Epidermal melanocyte (primary cell): ENCODE results near the gene DIRAS1.
"Not testable (repeated sequence)": the region's sequence is repeated elsewhere in the genome, so short reads cannot be mapped to it uniquely, and the experiment has no call there.

Experiments used
- DNase-seq: peaks from one replicate; pipeline ENCODE4 v3.0.0; 2011; ENCODE audit warnings: low spot score; ENCODE audit not compliant: insufficient read length

DIRAS1 gene

GRCh38 chr19:2678044-2678671 lies 43.0 kb downstream of the DIRAS1 start:
- DNase-seq = no peak

- DNase-seq = peak; percentile 11
Observed at GRCh38 chr19:2676823-2677222, 44.3 kb downstream of the DIRAS1 start.

- no peak for DNase-seq
Observed at GRCh38 chr19:2675892-2676291, 45.3 kb downstream of the DIRAS1 start.

GRCh38 chr19:2670217-2670616 lies 51.0 kb downstream of the DIRAS1 start:
- DNase-seq = no peak

- DNase-seq = peak; percentile 1
Observed at GRCh38 chr19:2668175-2668763, 52.9 kb downstream of the DIRAS1 start.

- DNase-seq = not testable (repeated sequence)
Observed at GRCh38 chr19:2667349-2667748, 53.8 kb downstream of the DIRAS1 start.

- peak; percentile 0 for DNase-seq
Observed at GRCh38 chr19:2666344-2666994, 54.7 kb downstream of the DIRAS1 start.

- peak; percentile 8 for DNase-seq
Observed at GRCh38 chr19:2665103-2665502, 56.1 kb downstream of the DIRAS1 start.
